ENCODE results near the gene EIF2B2. TPM values are rescaled to one million over a fixed set of nuclear protein-coding genes. Genes with fewer than 3 reads are reported as not detected.

Gene EIF2B2
- total and polyA plus RNA-seq, 9 of the 15 experiments (the other 6 are each of a cell fraction or from before 2014, with no cell fraction given) = 10.6 to 94.1 (median 38.9) TPM

GRCh38 chr14:74955229-74956026 is 47.3 kb upstream of the EIF2B2 start, which contains the start of gene PGF (continued):
- no peak for TF ChIP-seq ZNF639 (CRISPR knock-in tag; conservative IDR thresholded peaks at IDR 0.05 in 1 of 2, IDR thresholded peaks at IDR 0.05 in 1 of 2)
- TF ChIP-seq FUS (optimal IDR thresholded peaks at IDR 0.05; ENCODE audit: low read depth, low read length) = no peak
- no peak for TF ChIP-seq EP400 (IDR thresholded peaks at IDR 0.05)
- TF ChIP-seq NFIC (IDR thresholded peaks at IDR 0.05) = peak; percentile 21; the same call in 1 of the 2 replicates
- TF ChIP-seq ERF (CRISPR knock-in tag; IDR thresholded peaks at IDR 0.05) = no peak
- no peak for TF ChIP-seq JUN (IDR thresholded peaks at IDR 0.05; ENCODE audit: borderline replicate concordance, low read depth, low read length)
- TF ChIP-seq JUN (CRISPR knock-in tag; IDR thresholded peaks at IDR 0.05; ENCODE audit: borderline replicate concordance) = no peak
- no peak for TF ChIP-seq STAT5A (IDR thresholded peaks at IDR 0.05; ENCODE audit: borderline replicate concordance, low read length)
- no peak for TF ChIP-seq STAT5B (CRISPR knock-in tag; IDR thresholded peaks at IDR 0.05)
- no peak for TF ChIP-seq BACH1 (tag; IDR thresholded peaks at IDR 0.05)
- TF ChIP-seq, protein P1, sequence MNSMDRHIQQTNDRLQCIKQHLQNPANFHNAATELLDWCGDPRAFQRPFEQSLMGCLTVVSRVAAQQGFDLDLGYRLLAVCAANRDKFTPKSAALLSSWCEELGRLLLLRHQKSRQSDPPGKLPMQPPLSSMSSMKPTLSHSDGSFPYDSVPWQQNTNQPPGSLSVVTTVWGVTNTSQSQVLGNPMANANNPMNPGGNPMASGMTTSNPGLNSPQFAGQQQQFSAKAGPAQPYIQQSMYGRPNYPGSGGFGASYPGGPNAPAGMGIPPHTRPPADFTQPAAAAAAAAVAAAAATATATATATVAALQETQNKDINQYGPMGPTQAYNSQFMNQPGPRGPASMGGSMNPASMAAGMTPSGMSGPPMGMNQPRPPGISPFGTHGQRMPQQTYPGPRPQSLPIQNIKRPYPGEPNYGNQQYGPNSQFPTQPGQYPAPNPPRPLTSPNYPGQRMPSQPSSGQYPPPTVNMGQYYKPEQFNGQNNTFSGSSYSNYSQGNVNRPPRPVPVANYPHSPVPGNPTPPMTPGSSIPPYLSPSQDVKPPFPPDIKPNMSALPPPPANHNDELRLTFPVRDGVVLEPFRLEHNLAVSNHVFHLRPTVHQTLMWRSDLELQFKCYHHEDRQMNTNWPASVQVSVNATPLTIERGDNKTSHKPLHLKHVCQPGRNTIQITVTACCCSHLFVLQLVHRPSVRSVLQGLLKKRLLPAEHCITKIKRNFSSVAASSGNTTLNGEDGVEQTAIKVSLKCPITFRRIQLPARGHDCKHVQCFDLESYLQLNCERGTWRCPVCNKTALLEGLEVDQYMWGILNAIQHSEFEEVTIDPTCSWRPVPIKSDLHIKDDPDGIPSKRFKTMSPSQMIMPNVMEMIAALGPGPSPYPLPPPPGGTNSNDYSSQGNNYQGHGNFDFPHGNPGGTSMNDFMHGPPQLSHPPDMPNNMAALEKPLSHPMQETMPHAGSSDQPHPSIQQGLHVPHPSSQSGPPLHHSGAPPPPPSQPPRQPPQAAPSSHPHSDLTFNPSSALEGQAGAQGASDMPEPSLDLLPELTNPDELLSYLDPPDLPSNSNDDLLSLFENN (IDR thresholded peaks at IDR 0.05; ENCODE audit: low read depth in 2 of 2, low read length in 2 of 2) = no peak
- TF ChIP-seq RBM25 (IDR thresholded peaks at IDR 0.05; ENCODE audit: low read depth, low read length, severe bottlenecking) = no peak
- TF ChIP-seq KDM5B (IDR thresholded peaks at IDR 0.05; ENCODE audit: insufficient replicate concordance, low read depth, low read length) = peak; percentile 58
- peak; percentile 57 for TF ChIP-seq RBFOX2 (IDR thresholded peaks at IDR 0.05; ENCODE audit: low read depth, low read length)
- TF ChIP-seq POLR2AphosphoS2 (IDR thresholded peaks at IDR 0.05; ENCODE audit: low read length) = no peak
- TF ChIP-seq PHF20 (IDR thresholded peaks at IDR 0.05; ENCODE audit: partially characterized antibody) = no peak
- TF ChIP-seq, protein P2, sequence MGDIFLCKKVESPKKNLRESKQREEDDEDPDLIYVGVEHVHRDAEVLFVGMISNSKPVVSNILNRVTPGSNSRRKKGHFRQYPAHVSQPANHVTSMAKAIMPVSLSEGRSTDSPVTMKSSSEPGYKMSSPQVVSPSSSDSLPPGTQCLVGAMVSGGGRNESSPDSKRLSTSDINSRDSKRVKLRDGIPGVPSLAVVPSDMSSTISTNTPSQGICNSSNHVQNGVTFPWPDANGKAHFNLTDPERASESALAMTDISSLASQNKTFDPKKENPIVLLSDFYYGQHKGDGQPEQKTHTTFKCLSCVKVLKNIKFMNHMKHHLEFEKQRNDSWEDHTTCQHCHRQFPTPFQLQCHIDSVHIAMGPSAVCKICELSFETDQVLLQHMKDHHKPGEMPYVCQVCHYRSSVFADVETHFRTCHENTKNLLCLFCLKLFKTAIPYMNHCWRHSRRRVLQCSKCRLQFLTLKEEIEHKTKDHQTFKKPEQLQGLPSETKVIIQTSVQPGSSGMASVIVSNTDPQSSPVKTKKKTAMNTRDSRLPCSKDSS (IDR thresholded peaks at IDR 0.05; ENCODE audit: low read depth, partially characterized antibody) = no peak
- TF ChIP-seq HLTF (IDR thresholded peaks at IDR 0.05) = no peak
- no peak for TF ChIP-seq PREB (CRISPR knock-in tag; IDR thresholded peaks at IDR 0.05)
- TF ChIP-seq SPI1 (IDR thresholded peaks at IDR 0.05; ENCODE audit: borderline replicate concordance, low read depth, low read length) = no peak
- no peak for TF ChIP-seq DACH1 (IDR thresholded peaks at IDR 0.05; ENCODE audit: partially characterized antibody)
